Tibial artery (tissue), 4 donors: Measurements from ENCODE around the gene FOXD1.

Experiments used
- DNase-seq, 2 donors: peaks; one replicate each; pipeline ENCODE4 v3.0.0-alpha.2; 2019
- H3K27ac ChIP-seq, 2 donors: fragments of 200-600 bp; sonication (generic) in 1 of 2; 1 replicate in 1 of 2; 2 replicates in 1 of 2; pipeline ENCODE4 v1.5.1; 2018 to 2019; ENCODE audit warnings: mild to moderate bottlenecking in 1 of 2
- H3K27me3 ChIP-seq, 2 donors: fragments of 200-600 bp; sonication (generic) in 1 of 2; one replicate each; pipeline versions ENCODE4 v1.5.1 to v1.6.0; 2016 to 2019
- H3K36me3 ChIP-seq, 3 donors: fragments of 200-600 bp; sonication (generic) in 2 of 3; one replicate each; pipeline ENCODE4 v1.5.1; 2016 to 2019; ENCODE audit warnings: mild to moderate bottlenecking in 2 of 3
- H3K4me1 ChIP-seq, 4 donors: fragments of 200-600 bp; sonication (generic) in 2 of 4; 1 replicate in 3 of 4; 2 replicates in 1 of 4; pipeline ENCODE4 v1.5.1; 2016 to 2019
- H3K4me3 ChIP-seq, 2 donors: fragments of 200-600 bp; sonication (generic) in 1 of 2; 1 replicate in 1 of 2; 2 replicates in 1 of 2; pipeline ENCODE4 v1.5.1; 2018 to 2019; ENCODE audit warnings: mild to moderate bottlenecking in 2 of 2
- H3K9me3 ChIP-seq, 3 donors: fragments of 200-600 bp; sonication (generic) in 1 of 3; one replicate each; pipeline ENCODE4 v1.5.1; 2016 to 2019
- intact Hi-C: fragments of 100-400 bp; cut with DNase I; formaldehyde crosslinking; loops from one replicate; pipeline ENCODE4 v1.15.0; 2023; ENCODE audit warnings: low total_unique reads
- TF ChIP-seq, protein P1 (sequence below), 2 experiments: fragments of 200-600 bp in 1 of 2; fragments of 450-650 bp in 1 of 2; IDR thresholded peaks; one replicate each; pipeline ENCODE4 v1.5.1; 2017 to 2019; ENCODE audit warnings: antibody characterized with exemption in 2 of 2, mild to moderate bottlenecking in 1 of 2, moderate library complexity in 1 of 2

FOXD1 gene

DNA sequence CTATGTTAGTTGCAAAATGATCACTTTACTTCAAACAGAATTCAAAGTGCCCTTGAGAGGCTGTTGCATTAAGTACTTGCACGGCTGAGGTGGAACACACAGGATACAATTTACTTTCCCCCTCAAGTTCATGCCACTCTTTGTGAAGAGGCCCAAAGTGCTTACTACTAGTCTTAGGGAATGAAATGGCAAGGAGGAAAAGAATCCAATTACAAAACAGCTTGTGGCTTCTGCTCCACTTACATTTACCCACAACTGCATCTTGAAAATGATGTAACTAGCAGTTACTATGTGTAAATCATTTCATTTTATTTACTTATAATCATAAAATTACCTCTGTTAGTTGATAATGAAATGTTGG is 14.6 kb downstream of the FOXD1 start:
- Histone ChIP-seq H3K27ac (no peak overlapping the region), H3K4me3 (no peak overlapping the region), H3K4me1 (peaks cover 0 to 15% (median 13%) of the 10 kb centered on the region in 4 donors), H3K36me3 (no peaks in the 10 kb centered on the region), H3K27me3 (peaks cover 5 to 79% of the 10 kb centered on the region in 2 donors), H3K9me3 (no peaks in the 10 kb centered on the region)
- intact Hi-C loops, result no loop called here
- TF ChIP-seq, protein P1, sequence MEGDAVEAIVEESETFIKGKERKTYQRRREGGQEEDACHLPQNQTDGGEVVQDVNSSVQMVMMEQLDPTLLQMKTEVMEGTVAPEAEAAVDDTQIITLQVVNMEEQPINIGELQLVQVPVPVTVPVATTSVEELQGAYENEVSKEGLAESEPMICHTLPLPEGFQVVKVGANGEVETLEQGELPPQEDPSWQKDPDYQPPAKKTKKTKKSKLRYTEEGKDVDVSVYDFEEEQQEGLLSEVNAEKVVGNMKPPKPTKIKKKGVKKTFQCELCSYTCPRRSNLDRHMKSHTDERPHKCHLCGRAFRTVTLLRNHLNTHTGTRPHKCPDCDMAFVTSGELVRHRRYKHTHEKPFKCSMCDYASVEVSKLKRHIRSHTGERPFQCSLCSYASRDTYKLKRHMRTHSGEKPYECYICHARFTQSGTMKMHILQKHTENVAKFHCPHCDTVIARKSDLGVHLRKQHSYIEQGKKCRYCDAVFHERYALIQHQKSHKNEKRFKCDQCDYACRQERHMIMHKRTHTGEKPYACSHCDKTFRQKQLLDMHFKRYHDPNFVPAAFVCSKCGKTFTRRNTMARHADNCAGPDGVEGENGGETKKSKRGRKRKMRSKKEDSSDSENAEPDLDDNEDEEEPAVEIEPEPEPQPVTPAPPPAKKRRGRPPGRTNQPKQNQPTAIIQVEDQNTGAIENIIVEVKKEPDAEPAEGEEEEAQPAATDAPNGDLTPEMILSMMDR (IDR thresholded peaks at IDR 0.05), result no peak
- DNase-seq, result no peak

DNA sequence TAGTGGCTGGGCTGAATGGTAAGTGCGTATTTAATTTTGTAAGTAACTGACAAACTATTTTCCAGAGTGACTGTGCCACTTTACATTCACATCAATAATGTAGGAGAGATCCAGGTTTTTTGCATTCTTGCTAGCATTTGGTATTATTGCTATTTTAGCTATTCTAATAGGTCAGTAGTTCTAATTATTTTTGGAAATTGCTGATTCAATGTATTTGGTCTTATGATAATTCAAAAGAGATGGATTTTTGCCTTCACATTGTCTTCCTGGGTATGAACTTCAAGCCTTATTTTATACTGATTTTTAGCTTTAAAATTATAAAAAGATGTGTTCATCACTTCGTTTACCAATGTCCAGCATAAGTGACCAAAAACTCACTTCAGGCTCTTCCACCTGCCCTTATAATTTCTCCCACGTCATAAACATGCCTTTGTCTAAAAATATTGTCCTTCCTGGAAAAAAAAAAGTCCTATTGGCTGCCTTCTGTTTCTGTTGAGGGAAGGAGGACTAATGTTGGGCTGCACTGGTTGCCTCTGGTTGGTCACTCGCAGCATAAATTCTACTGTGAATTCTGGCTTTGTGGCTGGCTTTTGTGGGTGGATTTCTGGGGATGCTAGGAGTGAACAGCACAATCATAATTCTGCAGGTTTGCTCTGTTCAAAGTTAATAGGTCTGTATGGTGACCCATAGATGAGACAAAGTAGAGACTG is 15.2 kb downstream of the FOXD1 start:
- Histone ChIP-seq H3K4me3 (no peak overlapping the region), H3K9me3 (no peaks in the 10 kb centered on the region), H3K4me1 (peaks cover 0 to 15% (median 13%) of the 10 kb centered on the region in 4 donors), H3K27me3 (peaks cover 5 to 76% of the 10 kb centered on the region in 2 donors), H3K36me3 (no peaks in the 10 kb centered on the region), H3K27ac (no peak overlapping the region)
- TF ChIP-seq, protein P1 (IDR thresholded peaks at IDR 0.05), result no peak
- no peak for DNase-seq
- intact Hi-C loops, result no loop called here

DNA sequence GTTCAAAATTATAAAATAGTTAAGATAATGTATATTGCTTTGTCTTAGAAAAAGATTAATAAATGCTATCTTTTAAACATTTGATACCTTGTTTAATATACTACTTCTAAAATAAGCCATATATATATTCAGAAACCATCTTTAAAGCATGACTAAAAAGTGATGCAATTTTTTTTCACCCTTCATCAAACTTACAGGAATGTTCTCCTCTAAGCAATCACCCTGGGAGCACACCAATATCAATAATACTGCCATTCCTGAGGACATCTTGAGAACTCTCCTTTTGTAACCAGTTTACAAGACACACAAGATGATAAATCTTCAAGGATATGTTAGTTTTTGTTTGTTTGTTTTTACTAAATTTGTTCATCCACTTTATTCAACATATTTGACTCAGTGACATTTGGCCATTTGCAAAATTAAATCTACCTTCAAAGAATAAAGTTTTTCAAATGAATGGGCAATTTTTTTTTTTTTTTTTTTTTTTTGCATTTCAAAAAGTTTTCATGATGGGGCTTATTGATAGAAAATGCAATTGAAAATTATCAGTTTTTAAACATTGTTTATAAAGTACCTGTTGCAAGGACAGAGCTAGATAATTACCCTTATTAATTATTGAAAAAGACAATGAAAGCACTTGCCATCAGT is 17.2 kb downstream of the FOXD1 start:
- no peak for DNase-seq
- TF ChIP-seq, protein P1 (IDR thresholded peaks at IDR 0.05), result no peak
- Histone ChIP-seq H3K27me3 (peaks cover 0 to 70% of the 10 kb centered on the region in 2 donors), H3K4me3 (no peak overlapping the region), H3K27ac (no peak overlapping the region), H3K4me1 (no peaks in the 10 kb centered on the region), H3K36me3 (no peaks in the 10 kb centered on the region), H3K9me3 (no peaks in the 10 kb centered on the region)
- intact Hi-C loops, result no loop called here

DNA sequence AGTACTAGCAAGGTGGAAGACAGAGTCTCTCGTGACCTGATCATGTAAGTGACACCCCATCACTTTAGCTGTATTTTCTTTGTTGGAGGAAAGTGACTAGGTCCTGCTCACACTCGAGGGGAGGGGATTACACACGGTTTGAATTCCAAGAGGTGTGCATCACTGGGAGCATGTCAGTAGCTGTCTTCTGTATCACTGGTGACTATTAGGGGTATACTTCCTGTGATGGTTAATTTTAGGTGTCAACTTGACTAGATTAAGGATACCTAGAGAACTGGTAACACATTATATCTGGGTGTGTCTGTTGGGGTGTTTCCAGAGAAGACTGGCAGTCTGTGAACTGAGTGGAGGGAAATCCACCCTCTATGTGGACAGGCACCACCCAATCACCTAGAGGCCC is 22.5 kb downstream of the FOXD1 start:
- H3K27ac ChIP-seq, result no peak overlapping the region
- no peaks in the 10 kb centered on the region for H3K4me1 ChIP-seq
- peaks cover 0 to 68% of the 10 kb centered on the region in 2 donors for H3K27me3 ChIP-seq
- no peaks in the 10 kb centered on the region for H3K36me3 ChIP-seq
- TF ChIP-seq, protein P1 (IDR thresholded peaks at IDR 0.05), result no peak
- intact Hi-C loops, result no loop called here
- DNase-seq, result no peak
- H3K9me3 ChIP-seq, result no peaks in the 10 kb centered on the region
- no peak overlapping the region for H3K4me3 ChIP-seq

DNA sequence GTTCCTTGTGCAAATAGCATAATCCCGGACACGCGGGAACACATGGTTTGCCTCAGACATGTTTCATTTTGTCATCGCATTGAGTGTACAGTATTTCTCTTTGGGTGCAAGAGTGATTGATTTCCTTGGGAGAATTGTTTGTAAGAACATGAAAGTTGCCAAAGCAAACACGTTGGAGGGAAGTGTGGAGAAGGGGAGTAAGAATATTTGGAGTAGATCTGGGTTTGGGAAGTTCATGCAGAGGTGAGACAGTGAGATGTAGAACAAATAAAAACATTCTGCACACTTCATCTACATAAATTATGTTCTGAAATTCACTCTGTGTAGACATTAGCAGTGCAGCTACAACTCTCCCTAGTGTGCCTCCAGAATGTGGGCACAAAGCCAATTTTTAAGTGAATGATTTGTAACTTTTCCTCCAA is 24.0 kb downstream of the FOXD1 start:
- TF ChIP-seq, protein P1 (IDR thresholded peaks at IDR 0.05), result no peak
- H3K27me3 ChIP-seq, result peaks cover 0 to 76% of the 10 kb centered on the region in 2 donors

More for the DNA sequence above, 24.0 kb downstream of the FOXD1 start:
- Histone ChIP-seq H3K4me3 (no peak overlapping the region), H3K36me3 (no peaks in the 10 kb centered on the region), H3K9me3 (no peaks in the 10 kb centered on the region), H3K4me1 (peaks cover 0 to 8% (median 7%) of the 10 kb centered on the region in 4 donors), H3K27ac (no peak overlapping the region)
- no peak for DNase-seq
- intact Hi-C loops, result no loop called here
